Measurements from ENCODE around the gene DBNDD2. TPM values are rescaled to one million over a fixed set of nuclear protein-coding genes. Genes with fewer than 3 reads are reported as not detected.

The DBNDD2 gene
- total RNA-seq, 1 donor from 2014 or later: 17.3 TPM

- peak; percentile 60 for DNase-seq (ENCODE audit: low read depth, low spot score)
Measured at GRCh38 chr20:45415822-45416637, 7.9 kb downstream of the DBNDD2 start, which contains the start of gene PIGT. TSS of gene PIGT (plus strand) at chr20:45416141. CDS start at chr20:45416157, 16 bp downstream.

GRCh38 chr20:45416917-45417316 is 8.8 kb downstream of the DBNDD2 start:
- DNase-seq (ENCODE audit: low read depth, low spot score): no peak

- peak; percentile 98 for DNase-seq (ENCODE audit: low read depth, low spot score)
Measured at GRCh38 chr20:45419188-45420091, 11.4 kb downstream of the DBNDD2 start.

GRCh38 chr20:45420125-45420524 is 12.0 kb downstream of the DBNDD2 start:
- DNase-seq (ENCODE audit: low read depth, low spot score): no peak

- DNase-seq (ENCODE audit: low read depth, low spot score): no peak
Measured at GRCh38 chr20:45423700-45424099, 15.6 kb downstream of the DBNDD2 start.

GRCh38 chr20:45425561-45425960 is 17.5 kb downstream of the DBNDD2 start:
- DNase-seq (ENCODE audit: low read depth, low spot score): no peak

- DNase-seq (ENCODE audit: low read depth, low spot score): no peak
Measured at GRCh38 chr20:45426320-45427016, 18.4 kb downstream of the DBNDD2 start.

- DNase-seq (ENCODE audit: low read depth, low spot score): no peak
Measured at GRCh38 chr20:45427236-45428149, 19.4 kb downstream of the DBNDD2 start.

GRCh38 chr20:45429618-45430017 is 21.5 kb downstream of the DBNDD2 start:
- no peak for DNase-seq (ENCODE audit: low read depth, low spot score)

GRCh38 chr20:45432294-45432693 is 24.2 kb downstream of the DBNDD2 start:
- no peak for DNase-seq (ENCODE audit: low read depth, low spot score)

- DNase-seq (ENCODE audit: low read depth, low spot score): no peak
Measured at GRCh38 chr20:45433316-45433715, 25.2 kb downstream of the DBNDD2 start.

GRCh38 chr20:45433976-45434375 is 25.9 kb downstream of the DBNDD2 start:
- no peak for DNase-seq (ENCODE audit: low read depth, low spot score)

GRCh38 chr20:45436732-45437485 is 28.8 kb downstream of the DBNDD2 start:
- DNase-seq (ENCODE audit: low read depth, low spot score): peak; percentile 43

- DNase-seq (ENCODE audit: low read depth, low spot score): no peak
Measured at GRCh38 chr20:45440424-45440823, 32.3 kb downstream of the DBNDD2 start.

- DNase-seq (ENCODE audit: low read depth, low spot score): no peak
Measured at GRCh38 chr20:45440891-45441685, 33.0 kb downstream of the DBNDD2 start.

GRCh38 chr20:45441746-45442145 is 33.7 kb downstream of the DBNDD2 start:
- DNase-seq (ENCODE audit: low read depth, low spot score): no peak

- DNase-seq (ENCODE audit: low read depth, low spot score): no peak
Measured at GRCh38 chr20:45444050-45444449, 36.0 kb downstream of the DBNDD2 start.

- no peak for DNase-seq (ENCODE audit: low read depth, low spot score)
Measured at GRCh38 chr20:45445805-45446562, 37.9 kb downstream of the DBNDD2 start.

All from pulmonary artery endothelial cell (primary cell).